B cell (primary cell): Measurements from ENCODE around the gene MTUS2. TPM values are rescaled to one million over a fixed set of nuclear protein-coding genes. Genes with fewer than 3 reads are reported as not detected.

Experiments
- ATAC-seq: fragments of 200-7000 bp; cut with Tn5 transposase; one replicate; pipeline ENCODE4 v1.10.0; 2021; ENCODE audit warnings: low read depth, mild to moderate bottlenecking, moderate number of reproducible peaks, moderate library complexity
- CTCF ChIA-PET: fragments of 350-600 bp; sonication (Branson Sonifier 250); formaldehyde crosslinking; loops from one replicate; lab custom pipeline; 2021; ENCODE audit warnings: antibody characterized with exemption, inconsistent platforms; lab: Charles Lee
- POLR2A ChIA-PET: fragments of 350-600 bp; sonication (Branson Sonifier 250); formaldehyde crosslinking; loops from one replicate; lab custom pipeline; 2021; ENCODE audit warnings: antibody characterized with exemption; lab: Charles Lee
- DNase-seq: peaks from one replicate; pipeline ENCODE4 v3.0.0; 2013
- H2AFZ ChIP-seq: 2 replicates; pipeline ENCODE4 v1.6.1; 2012; ENCODE audit warnings: mild to moderate bottlenecking, low read depth, low read length; ENCODE audit not compliant: insufficient read depth, poor library complexity, severe bottlenecking
- H3K27ac ChIP-seq, 2 donors: 1 replicate in 1 of 2; 2 replicates in 1 of 2; pipeline ENCODE4 v1.5.1; 2012 to 2013; ENCODE audit warnings: low read length in 2 of 2, mild to moderate bottlenecking in 2 of 2, moderate library complexity in 1 of 2
- H3K27me3 ChIP-seq, 4 experiments: fragments of 200-600 bp in 1 of 4; sonication (generic) in 1 of 4; replicated peaks in 1 of 4; 1 replicate in 2 of 4; 2 replicates in 2 of 4; pipeline versions ENCODE4 v1.6.1 to v1.7.0; 2013 to 2016; ENCODE audit warnings: low read length in 3 of 4, mild to moderate bottlenecking in 2 of 4, mixed read lengths in 1 of 4, moderate library complexity in 1 of 4; ENCODE audit not compliant: insufficient read depth in 4 of 4, control insufficient read depth in 3 of 4; ENCODE audit errors: control extremely low read depth in 1 of 4
- H3K36me3 ChIP-seq, 2 experiments: replicated peaks in 1 of 2; 1 replicate in 1 of 2; 2 replicates in 1 of 2; pipeline versions ENCODE4 v1.6.1 to v1.7.1; 2013; ENCODE audit warnings: low read length in 1 of 2; ENCODE audit not compliant: insufficient read depth in 2 of 2, control insufficient read depth in 1 of 2; ENCODE audit errors: control extremely low read depth in 1 of 2, extremely low read depth in 1 of 2
- H3K4me1 ChIP-seq, 2 donors: fragments of 200-600 bp in 1 of 2; sonication (generic) in 1 of 2; 1 replicate in 1 of 2; 2 replicates in 1 of 2; pipeline versions ENCODE4 v1.5.1 to v1.6.1; 2013 to 2017; ENCODE audit warnings: low read length in 2 of 2; ENCODE audit not compliant: control insufficient read depth in 2 of 2, insufficient read depth in 2 of 2
- H3K4me2 ChIP-seq: replicated peaks from 2 replicates; pipeline ENCODE3; 2012; ENCODE audit warnings: mild to moderate bottlenecking, low read depth, low read length; ENCODE audit not compliant: poor library complexity, severe bottlenecking
- H3K4me3 ChIP-seq, 5 experiments: fragments of 200-600 bp in 1 of 5; sonication (generic) in 1 of 5; 1 replicate in 3 of 5; 2 replicates in 2 of 5; pipeline versions ENCODE4 v1.5.1 to v1.7.0; 2011 to 2016; ENCODE audit warnings: low read length in 4 of 5, mild to moderate bottlenecking in 4 of 5, low read depth in 2 of 5, control low read depth in 1 of 5, moderate library complexity in 1 of 5; ENCODE audit not compliant: insufficient read depth in 1 of 5; ENCODE audit errors: control extremely low read depth in 1 of 5, extremely low read depth in 1 of 5
- H3K79me2 ChIP-seq: fragments of 200-600 bp; sonication (generic); one replicate; pipeline ENCODE4 v1.6.0; 2016; ENCODE audit warnings: low read length; ENCODE audit not compliant: control insufficient read depth, insufficient read depth
- H3K9ac ChIP-seq: fragments of 200-600 bp; sonication (generic); 2 replicates; pipeline ENCODE4 v1.6.1; 2017; ENCODE audit warnings: mild to moderate bottlenecking, low read length, moderate library complexity
- H3K9me3 ChIP-seq, 3 donors: one replicate each; pipeline versions ENCODE4 v1.6.1 to v1.7.1; 2013; ENCODE audit warnings: low read length in 2 of 3; ENCODE audit not compliant: control insufficient read depth in 2 of 3, insufficient read depth in 1 of 3; ENCODE audit errors: control extremely low read depth in 1 of 3
- H4K20me1 ChIP-seq: 2 replicates; pipeline ENCODE4 v1.6.0; 2012; ENCODE audit warnings: mild to moderate bottlenecking, low read length; ENCODE audit not compliant: insufficient read depth, control insufficient read depth, poor library complexity, severe bottlenecking
- H3K27ac Mint-ChIP-seq: one replicate; pipeline ENCODE4 v1.8.0; 2021; ENCODE audit warnings: mixed read lengths
- H3K27me3 Mint-ChIP-seq: one replicate; pipeline ENCODE4 v1.8.0; 2021; ENCODE audit warnings: mixed read lengths
- H3K4me1 Mint-ChIP-seq: one replicate; pipeline ENCODE4 v1.8.0; 2021; ENCODE audit warnings: mixed read lengths
- H3K4me3 Mint-ChIP-seq: one replicate; pipeline ENCODE4 v1.8.0; 2021; ENCODE audit warnings: mixed read lengths
- H3K9me3 Mint-ChIP-seq: one replicate; pipeline ENCODE4 v1.8.0; 2022; ENCODE audit warnings: mixed read lengths; ENCODE audit not compliant: insufficient read depth
- CTCF ChIP-seq: fragments of 200-600 bp; IDR thresholded peaks from one replicate; pipeline ENCODE4 v1.8.0; 2022; ENCODE audit warnings: antibody characterized with exemption, mild to moderate bottlenecking
- EZH2 ChIP-seq: IDR thresholded peaks from 2 replicates; pipeline ENCODE4 v1.6.1; 2012; ENCODE audit warnings: borderline replicate concordance, low read depth, mild to moderate bottlenecking, moderate library complexity, low read length; ENCODE audit not compliant: insufficient read depth, poor library complexity, severe bottlenecking
- WGBS: methylation state at CpG from one replicate; pipeline ENCODE4 v1.1.5; 2013; ENCODE audit warnings: missing lambda C conversion rate; ENCODE audit not compliant: insufficient coverage; 5-methylcytosine and 5-hydroxymethylcytosine counted together
- intact Hi-C: fragments of 100-400 bp; cut with micrococcal nuclease; formaldehyde crosslinking; loops from one replicate; pipeline ENCODE4 v1.10.0; 2022
- polyA plus RNA-seq: library from polyadenylated mRNA; depleted of rRNA; stranded (reverse); fragments of >200 nt; gene quantifications from 2 replicates; pipeline ENCODE4 v1.2.3, GENCODE V29; 2012
- total RNA-seq, 2 donors: library from RNA; stranded (reverse); fragments of 120-200 nt in 1 of 2; gene quantifications; 1 replicate in 1 of 2; 2 replicates in 1 of 2; pipeline versions ENCODE4 v1.2.3 to v1.2.4, GENCODE V29; 2013 to 2022

MTUS2 gene
- total and polyA plus RNA-seq, 2 donors (not counting 1 experiment from before 2014, with no cell fraction given): 0.12 TPM; not detected in 1

DNA sequence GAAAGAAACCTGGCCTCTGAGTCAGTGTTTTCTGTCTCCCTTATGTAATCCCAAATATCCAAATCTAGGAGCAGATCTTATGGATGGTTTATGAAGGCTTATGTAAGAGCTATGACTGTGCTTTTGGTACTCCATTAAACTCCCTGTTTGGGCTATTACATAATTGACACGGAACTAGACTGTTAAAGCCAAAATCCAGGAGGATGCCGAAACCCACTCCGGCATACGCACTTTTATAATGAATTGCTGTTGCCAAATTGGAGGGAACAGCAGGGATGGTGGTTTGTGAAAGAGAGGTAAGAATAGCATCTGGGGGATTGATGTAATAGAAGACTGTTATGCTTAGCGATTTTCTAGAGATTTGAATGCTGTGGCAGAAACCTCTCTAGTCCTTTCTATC is 2.0 kb downstream of the MTUS2 start:
- Histone ChIP-seq H3K27ac (no peak overlapping the region), H4K20me1 (no peaks in the 10 kb centered on the region), H3K4me1 (peaks cover 11 to 12% of the 10 kb centered on the region in 2 donors), H2AFZ (no peak overlapping the region), H3K4me3 (no peak overlapping the region), H3K9me3 (peaks cover 0 to 6% (median under 1%) of the 10 kb centered on the region in 3 donors), H3K27me3 (peaks cover 0 to 60% (median 29%) of the 10 kb centered on the region in 4 experiments), H3K36me3 (no peaks in the 10 kb centered on the region), H3K79me2 (no peaks in the 10 kb centered on the region), H3K9ac (no peak overlapping the region), H3K4me2 (no peak overlapping the region)
- ChIA-PET POLR2A (no interaction called here), CTCF (no interaction called here)
- WGBS: 98% methylated on average over 4 of the region's 5 CpGs
- H3K4me3 Mint-ChIP-seq: no peak overlapping the region
- DNase-seq (no peak), ATAC-seq (no peak)
- H3K4me1 Mint-ChIP-seq: peaks cover 7% of the 10 kb centered on the region
- no peaks in the 10 kb centered on the region for H3K9me3 Mint-ChIP-seq
- TF ChIP-seq CTCF: no peak
- TF ChIP-seq EZH2: no peak
- peaks cover 62% of the 10 kb centered on the region for H3K27me3 Mint-ChIP-seq
- intact Hi-C loops: no loop called here
- no peak overlapping the region for H3K27ac Mint-ChIP-seq

DNA sequence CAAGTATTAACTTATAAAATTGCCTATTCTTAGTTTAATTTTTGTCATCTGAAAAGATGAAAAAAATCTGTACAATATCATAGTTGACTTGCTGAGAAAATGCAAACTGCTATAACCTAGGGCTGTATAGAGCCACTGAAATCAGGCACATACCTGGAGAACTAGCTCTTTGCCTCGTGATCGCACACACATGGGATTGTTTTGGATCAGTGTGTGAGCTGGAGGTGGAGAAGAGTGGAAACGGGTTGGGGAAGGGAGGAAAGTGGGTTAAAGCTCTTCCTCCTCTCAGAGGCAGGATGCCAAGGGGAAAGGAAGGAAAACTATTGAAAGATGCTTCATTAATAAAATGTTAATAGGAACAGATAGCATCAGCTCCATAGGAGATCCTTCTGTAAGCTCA is 2.7 kb downstream of the MTUS2 start:
- H3K9me3 Mint-ChIP-seq: no peaks in the 10 kb centered on the region
- Histone ChIP-seq H3K9me3 (peaks cover 0 to 3% (median under 1%) of the 10 kb centered on the region in 3 donors), H3K36me3 (no peaks in the 10 kb centered on the region), H3K4me2 (no peak overlapping the region), H3K9ac (no peak overlapping the region), H3K4me1 (peaks cover 11 to 12% of the 10 kb centered on the region in 2 donors), H4K20me1 (no peaks in the 10 kb centered on the region), H3K4me3 (no peak overlapping the region), H3K27me3 (peaks cover 0 to 53% (median 25%) of the 10 kb centered on the region in 4 experiments), H3K79me2 (no peaks in the 10 kb centered on the region), H2AFZ (no peak overlapping the region), H3K27ac (no peak overlapping the region)
- no peak overlapping the region for H3K4me3 Mint-ChIP-seq
- POLR2A ChIA-PET: no interaction called here
- H3K4me1 Mint-ChIP-seq: peaks cover 7% of the 10 kb centered on the region
- intact Hi-C loops: no loop called here
- CTCF ChIA-PET: no interaction called here
- no peak overlapping the region for H3K27ac Mint-ChIP-seq
- ATAC-seq (no peak), DNase-seq (no peak)
- 72% methylated on average over 3 of the region's 3 CpGs for WGBS
- H3K27me3 Mint-ChIP-seq: peaks cover 59% of the 10 kb centered on the region
- TF ChIP-seq EZH2 (no peak), CTCF (no peak)
